Liver (tissue), 3 donors: ENCODE results near the gene TSPAN32.

Experiments
- CTCF ChIP-seq: fragments of 150-350 bp; IDR thresholded peaks from 2 replicates; pipeline ENCODE4 v1.5.1; 2017; ENCODE audit warnings: improper control_type of control experiment, low read depth, low read length; ENCODE audit not compliant: missing input control
- HNF4G ChIP-seq: IDR thresholded peaks from 2 replicates; pipeline ENCODE4 v1.6.1; 2016; ENCODE audit warnings: antibody characterized with exemption
- MAX ChIP-seq: IDR thresholded peaks from 2 replicates; pipeline ENCODE4 v1.6.1; 2016; ENCODE audit warnings: antibody characterized with exemption
- RXRA ChIP-seq, 2 donors: IDR thresholded peaks; 2 replicates each; pipeline ENCODE4 v1.6.1; 2017 to 2018; ENCODE audit warnings: antibody characterized with exemption in 2 of 2, mild to moderate bottlenecking in 1 of 2
- YY1 ChIP-seq: IDR thresholded peaks from 2 replicates; pipeline ENCODE4 v1.6.1; 2016; ENCODE audit warnings: antibody characterized with exemption, mild to moderate bottlenecking
- donor health status: healthy.
- donor health status: healthy.

GRCh38 chr11:2259897-2260451 is 41.8 kb upstream of the TSPAN32 start:
- TF ChIP-seq RXRA (IDR thresholded peaks at IDR 0.05) (no peak), MAX (no peak), HNF4G (no peak), YY1 (no peak), CTCF (no peak)
